GM12875 (cell line): ENCODE measurements around the gene CELF1.

Experiments
- H3K4me3 ChIP-seq: one replicate; pipeline ENCODE4 v1.5.1; 2011; ENCODE audit warnings: low read depth, low read length, control low read depth
- CTCF ChIP-seq: IDR thresholded peaks from 2 replicates; pipeline ENCODE4 v1.5.1; 2011; ENCODE audit warnings: low read depth, mild to moderate bottlenecking, control low read depth, inconsistent platforms, low read length, moderate library complexity, borderline replicate concordance; ENCODE audit not compliant: insufficient read depth

Gene CELF1

GRCh38 chr11:47500121-47500520 lies 52.8 kb downstream of the CELF1 start:
- no peak overlapping the region for H3K4me3 ChIP-seq
- TF ChIP-seq CTCF = no peak

DNA sequence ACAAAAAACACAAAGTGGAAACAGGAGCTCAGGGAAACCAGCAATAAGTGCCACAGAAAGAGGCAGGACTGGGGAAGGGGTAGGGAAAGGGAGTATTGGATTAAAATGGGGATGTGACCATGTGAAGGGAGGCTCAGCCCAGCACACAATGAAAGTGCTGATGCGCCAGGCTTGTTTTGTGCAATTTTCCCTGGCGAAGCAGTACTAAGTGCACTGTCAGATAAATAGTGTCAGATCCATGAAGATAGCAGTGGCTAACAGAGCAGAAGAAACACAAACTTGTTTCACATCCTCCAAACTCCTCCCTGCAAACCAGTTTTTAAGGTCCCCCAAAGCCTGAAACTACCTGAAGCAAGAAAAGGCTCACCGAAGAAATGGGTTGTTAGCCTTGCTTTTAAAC lies 53.3 kb downstream of the CELF1 start:
- TF ChIP-seq CTCF = no peak
- no peak overlapping the region for H3K4me3 ChIP-seq

- H3K4me3 ChIP-seq = no peak overlapping the region
- TF ChIP-seq CTCF = no peak
Measured at GRCh38 chr11:47499161-47499560, 53.8 kb downstream of the CELF1 start.

- H3K4me3 ChIP-seq = no peak overlapping the region
- TF ChIP-seq CTCF = no peak
Measured at GRCh38 chr11:47498584-47499152, 54.3 kb downstream of the CELF1 start.

GRCh38 chr11:47498149-47498548 lies 54.8 kb downstream of the CELF1 start:
- TF ChIP-seq CTCF = no peak
- no peak overlapping the region for H3K4me3 ChIP-seq

- H3K4me3 ChIP-seq = no peak overlapping the region
- TF ChIP-seq CTCF = no peak
Measured at GRCh38 chr11:47496808-47497207, 56.1 kb downstream of the CELF1 start.

DNA sequence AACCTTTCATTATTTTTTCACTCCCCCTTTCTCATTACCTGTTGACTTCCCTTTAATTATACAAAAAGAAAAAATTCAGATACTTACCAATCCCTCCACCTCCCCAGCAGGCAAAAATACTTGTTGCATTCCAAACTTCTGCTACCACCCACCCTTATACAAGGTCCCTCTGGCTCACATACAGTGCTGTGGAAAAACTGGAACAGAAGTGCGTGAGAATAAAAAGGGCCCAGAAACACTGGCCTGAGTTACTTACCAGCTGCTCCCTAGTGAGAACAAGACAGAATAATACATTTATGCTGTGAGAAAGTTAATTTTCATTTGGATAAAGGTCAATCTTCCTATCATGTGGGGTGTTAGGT lies 57.1 kb downstream of the CELF1 start:
- TF ChIP-seq CTCF = no peak
- no peak overlapping the region for H3K4me3 ChIP-seq
